MV-4-11 (cell line): ENCODE measurements around the gene CKAP4.
"Not testable (repeated sequence)": the region's sequence is repeated elsewhere in the genome, so short reads cannot be mapped to it uniquely, and the experiment has no call there.

Source experiments
- DNase-seq: peaks from one replicate; lab custom pipeline; 2025; lab: John Stamatoyannopoulos, UW

Gene CKAP4

GRCh38 chr12:106247674-106248311, at the start of gene CKAP4:
Gene CKAP4 (minus strand): TSS chr12:106248020. CDS start chr12:106247851, 169 bp downstream.
- no peak for DNase-seq

GRCh38 chr12:106297075-106297474, 49.3 kb upstream of the CKAP4 start:
- no peak for DNase-seq

GRCh38 chr12:106296179-106296877, 48.5 kb upstream of the CKAP4 start:
- peak; percentile 10 for DNase-seq

GRCh38 chr12:106292339-106292738, 44.5 kb upstream of the CKAP4 start:
- DNase-seq: no peak

- DNase-seq: no peak
Measured at GRCh38 chr12:106291342-106291741, 43.5 kb upstream of the CKAP4 start.

GRCh38 chr12:106290666-106291065, 42.8 kb upstream of the CKAP4 start:
- no peak for DNase-seq

- peak; percentile 4 for DNase-seq
Measured at GRCh38 chr12:106289196-106289681, 41.4 kb upstream of the CKAP4 start.

- peak; percentile 89 for DNase-seq
Measured at GRCh38 chr12:106288494-106289195, 40.8 kb upstream of the CKAP4 start.

- no peak for DNase-seq
Measured at GRCh38 chr12:106288101-106288493, 40.3 kb upstream of the CKAP4 start.

GRCh38 chr12:106287364-106287763, 39.5 kb upstream of the CKAP4 start:
- no peak for DNase-seq

GRCh38 chr12:106286576-106287162, 38.8 kb upstream of the CKAP4 start:
- not testable (repeated sequence) for DNase-seq

- no peak for DNase-seq
Measured at GRCh38 chr12:106285982-106286381, 38.2 kb upstream of the CKAP4 start.

GRCh38 chr12:106284358-106285105, 36.7 kb upstream of the CKAP4 start:
- DNase-seq: no peak

- DNase-seq: peak; percentile 61
Measured at GRCh38 chr12:106282457-106283097, 34.8 kb upstream of the CKAP4 start.

- DNase-seq: no peak
Measured at GRCh38 chr12:106281804-106282203, 34.0 kb upstream of the CKAP4 start.

GRCh38 chr12:106281056-106281782, 33.4 kb upstream of the CKAP4 start:
- no peak for DNase-seq

GRCh38 chr12:106280106-106280505, 32.3 kb upstream of the CKAP4 start:
- no peak for DNase-seq

GRCh38 chr12:106276032-106276740, 28.4 kb upstream of the CKAP4 start:
- peak; percentile 80 for DNase-seq

- DNase-seq: no peak
Measured at GRCh38 chr12:106275458-106275857, 27.6 kb upstream of the CKAP4 start.

GRCh38 chr12:106274575-106275121, 26.8 kb upstream of the CKAP4 start:
- no peak for DNase-seq
